Smooth muscle cell (in vitro differentiated cells): ENCODE data around the gene E2F1. TPM values are rescaled to one million over a fixed set of nuclear protein-coding genes. Genes with fewer than 3 reads are reported as not detected.

Experiments used
- DNase-seq: peaks from one replicate; lab custom pipeline; 2025; ENCODE audit not compliant: unreplicated experiment; lab: John Stamatoyannopoulos, UW
- H2AFZ ChIP-seq: fragments of 200-600 bp; sonication (generic); 2 replicates; pipeline ENCODE4 v1.6.0; 2016; ENCODE audit warnings: antibody characterized with exemption, low read depth, mild to moderate bottlenecking
- H3F3A ChIP-seq: fragments of 200-600 bp; sonication (generic); 2 replicates; pipeline ENCODE4 v1.6.0; 2017; ENCODE audit warnings: antibody characterized with exemption, low read depth
- H3K27ac ChIP-seq: fragments of 200-600 bp; sonication (generic); 2 replicates; pipeline ENCODE4 v1.5.1; 2016; ENCODE audit warnings: low read depth, mild to moderate bottlenecking
- H3K27me3 ChIP-seq: fragments of 200-600 bp; sonication (generic); 2 replicates; pipeline ENCODE4 v1.6.1; 2016; ENCODE audit warnings: low read depth, mild to moderate bottlenecking
- H3K36me3 ChIP-seq: fragments of 200-600 bp; sonication (generic); 2 replicates; pipeline ENCODE4 v1.5.1; 2016; ENCODE audit warnings: low read depth
- H3K4me1 ChIP-seq: fragments of 200-600 bp; sonication (generic); 2 replicates; pipeline ENCODE4 v1.5.1; 2016; ENCODE audit warnings: low read depth
- H3K4me2 ChIP-seq: fragments of 200-600 bp; sonication (generic); 2 replicates; pipeline ENCODE4 v1.6.0; 2016; ENCODE audit warnings: mild to moderate bottlenecking
- H3K4me3 ChIP-seq: fragments of 200-600 bp; sonication (generic); 2 replicates; pipeline ENCODE4 v1.5.1; 2016; ENCODE audit warnings: mild to moderate bottlenecking
- H3K79me2 ChIP-seq: fragments of 200-600 bp; sonication (generic); 2 replicates; pipeline ENCODE4 v1.6.0; 2016; ENCODE audit warnings: low read depth, mild to moderate bottlenecking
- H3K9ac ChIP-seq: fragments of 200-600 bp; sonication (generic); 2 replicates; pipeline ENCODE4 v1.6.0; 2016; ENCODE audit warnings: low read depth
- H3K9me3 ChIP-seq: fragments of 200-600 bp; sonication (generic); replicated peaks from 2 replicates; pipeline ENCODE4 v1.5.1; 2016; ENCODE audit warnings: low read depth
- H4K20me1 ChIP-seq: fragments of 200-600 bp; sonication (generic); 2 replicates; pipeline ENCODE4 v1.6.0; 2016; ENCODE audit warnings: low read depth
- CTCF ChIP-seq: fragments of 200-600 bp; sonication (generic); IDR thresholded peaks from 2 replicates; pipeline ENCODE4 v1.5.1; 2017; ENCODE audit warnings: borderline replicate concordance, mild to moderate bottlenecking, antibody characterized with exemption; ENCODE audit not compliant: insufficient read depth, poor library complexity, severe bottlenecking
- WGBS: methylation state at CpG from one replicate; pipeline ENCODE4 v1.1.7; 2016; ENCODE audit warnings: low lambda C conversion rate; 5-methylcytosine and 5-hydroxymethylcytosine counted together
- polyA plus RNA-seq: library from polyadenylated mRNA; unstranded; fragments of >200 nt; fragmentation: Nextera tagmentation; extraction: Ambion mirVana; gene quantifications from 2 replicates; pipeline ENCODE4 v1.2.1, GENCODE V29; 2016
- total RNA-seq: library from RNA; depleted of rRNA; stranded (reverse); fragments of >200 nt; gene quantifications from 2 replicates; pipeline ENCODE4 v1.2.3, GENCODE V29; 2014

E2F1 gene
- total and polyA plus RNA-seq, 2 experiments from 2014 or later = 5.0 to 19.4 TPM

DNA sequence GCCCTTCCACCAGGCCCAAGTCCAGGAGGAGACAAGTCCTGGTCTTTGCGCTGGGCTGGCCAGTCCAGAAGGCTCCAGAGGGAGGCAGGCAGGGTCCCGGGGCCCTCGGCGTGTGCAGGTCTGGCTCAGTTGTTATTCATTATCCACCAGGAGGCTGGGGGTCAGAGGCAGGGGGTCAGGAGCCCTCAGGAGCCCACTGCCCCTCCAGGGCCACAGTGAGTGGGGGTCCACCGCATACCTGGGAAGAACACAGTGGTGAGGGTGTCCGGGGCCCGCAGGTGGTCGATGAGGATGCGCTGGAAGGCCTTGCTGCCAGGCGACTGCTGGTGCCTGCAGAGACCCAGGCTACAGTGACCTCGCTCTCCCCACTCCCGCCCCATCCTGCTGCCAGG lies 28.5 kb downstream of the E2F1 start:
- H3F3A ChIP-seq = peaks cover 7% of the 10 kb centered on the region
- no peak overlapping the region for H3K4me2 ChIP-seq
- TF ChIP-seq CTCF = no peak
- H2AFZ ChIP-seq = no peak overlapping the region
- H3K4me1 ChIP-seq = peaks cover under 1% of the 10 kb centered on the region
- peaks cover 6% of the 10 kb centered on the region for H3K36me3 ChIP-seq
- WGBS = 99% methylated on average over 12 of the region's 12 CpGs
- no peaks in the 10 kb centered on the region for H4K20me1 ChIP-seq
- H3K27me3 ChIP-seq = no peaks in the 10 kb centered on the region
- no peak overlapping the region for H3K27ac ChIP-seq
- peaks cover 5% of the 10 kb centered on the region for H3K79me2 ChIP-seq
- DNase-seq = no peak
- no peaks in the 10 kb centered on the region for H3K9me3 ChIP-seq
- H3K4me3 ChIP-seq = no peak overlapping the region
- H3K9ac ChIP-seq = no peak overlapping the region

DNA sequence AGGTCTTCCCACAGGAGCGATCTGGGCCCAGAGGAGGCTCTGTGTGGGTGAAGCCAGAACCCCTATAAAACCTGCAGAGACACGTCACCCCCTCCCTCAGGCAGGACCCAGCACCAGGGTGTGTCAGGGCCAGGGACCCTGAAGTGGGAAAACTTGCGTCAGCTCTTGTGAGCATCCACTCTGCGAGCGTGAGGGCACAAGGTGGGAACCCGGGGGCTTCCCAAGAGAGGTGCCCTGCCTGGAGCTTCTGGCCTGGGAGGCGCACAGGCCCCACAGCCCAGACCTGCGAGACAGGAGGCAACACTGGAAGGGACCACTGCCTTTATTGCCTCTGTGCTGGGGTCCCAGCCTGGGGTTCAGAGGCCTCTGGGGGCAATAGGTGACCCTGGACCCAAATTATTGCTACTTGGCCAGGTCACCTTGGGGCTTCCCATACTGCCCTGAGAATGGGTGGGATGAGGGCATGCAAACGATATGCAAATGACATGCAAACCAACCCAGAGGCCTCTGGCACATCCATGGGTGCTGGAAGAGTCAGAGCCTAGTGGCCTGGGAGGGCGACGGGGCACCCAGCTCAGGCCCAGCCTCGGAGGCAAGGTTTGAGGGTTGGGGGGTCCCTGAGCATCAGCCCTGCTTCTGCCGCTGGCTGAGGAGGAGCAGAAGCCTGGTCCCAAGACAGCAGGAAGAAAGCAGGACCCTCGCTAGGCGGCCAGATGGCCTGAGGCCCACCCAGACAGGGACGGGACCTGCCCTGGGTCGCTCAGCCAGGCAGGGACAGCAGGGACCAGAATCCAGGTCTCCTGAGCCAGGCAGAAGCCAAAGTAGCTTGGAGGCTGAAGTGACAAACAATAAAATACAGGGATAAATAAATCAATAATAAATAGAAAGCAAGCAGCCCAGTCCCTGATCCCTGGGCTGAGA lies 29.1 kb downstream of the E2F1 start:
- Histone ChIP-seq H3K27me3 (no peaks in the 10 kb centered on the region), H3F3A (peaks cover 7% of the 10 kb centered on the region), H2AFZ (no peak overlapping the region), H4K20me1 (no peaks in the 10 kb centered on the region), H3K36me3 (peaks cover 6% of the 10 kb centered on the region), H3K4me1 (no peaks in the 10 kb centered on the region), H3K79me2 (peaks cover 5% of the 10 kb centered on the region), H3K9me3 (no peaks in the 10 kb centered on the region), H3K4me2 (no peak overlapping the region), H3K9ac (no peak overlapping the region), H3K4me3 (no peak overlapping the region), H3K27ac (no peak overlapping the region)
- TF ChIP-seq CTCF = no peak
- WGBS = 96% methylated on average over 17 of the region's 17 CpGs
- no peak for DNase-seq

DNA sequence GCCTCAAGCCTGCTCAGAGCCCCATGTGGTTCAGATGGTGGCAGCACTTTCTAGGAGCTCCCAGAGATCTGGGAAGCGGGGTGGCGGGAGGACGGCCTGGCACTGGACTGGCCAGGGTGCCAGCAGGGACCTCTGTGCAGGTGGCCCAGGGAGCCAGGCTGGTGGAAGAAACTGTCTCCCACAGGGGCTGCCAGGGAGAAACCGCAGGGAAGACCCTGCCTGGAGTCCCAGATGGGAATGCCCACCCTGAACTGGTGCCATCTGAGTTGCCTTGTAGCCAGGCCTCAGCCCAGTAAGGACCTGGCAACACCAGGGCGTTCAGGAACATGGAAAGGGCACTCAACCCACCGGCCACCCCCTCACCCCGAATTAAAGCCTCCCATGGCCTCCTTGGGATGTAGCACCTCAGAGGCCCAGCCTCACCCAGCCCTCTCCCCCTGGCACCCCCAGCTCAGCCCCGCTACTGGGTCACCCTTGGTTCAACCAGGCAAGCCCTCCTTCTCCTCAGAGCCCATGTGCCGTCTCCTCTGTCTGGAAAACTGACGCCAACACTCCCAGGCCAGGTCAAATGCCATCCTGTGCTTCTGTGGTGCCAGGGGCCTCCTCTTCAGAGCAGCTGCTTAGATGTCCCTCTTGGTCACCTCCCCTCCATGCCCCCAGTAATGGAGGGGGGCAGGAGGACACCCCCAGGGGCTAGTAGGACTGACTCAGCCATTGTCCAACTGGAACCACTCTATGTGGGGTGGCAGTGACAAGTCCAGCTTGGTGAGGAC lies 30.0 kb downstream of the E2F1 start:
- no peak for TF ChIP-seq CTCF
- no peak overlapping the region for H3K9ac ChIP-seq
- peaks cover 7% of the 10 kb centered on the region for H3F3A ChIP-seq
- H2AFZ ChIP-seq = no peak overlapping the region
- WGBS = 96% methylated on average over 10 of the region's 10 CpGs
- no peak for DNase-seq
- H3K36me3 ChIP-seq = peaks cover 6% of the 10 kb centered on the region
- H3K79me2 ChIP-seq = peaks cover 4% of the 10 kb centered on the region
- H3K9me3 ChIP-seq = no peaks in the 10 kb centered on the region
- H4K20me1 ChIP-seq = no peaks in the 10 kb centered on the region
- H3K27ac ChIP-seq = no peak overlapping the region
- no peaks in the 10 kb centered on the region for H3K4me1 ChIP-seq
- H3K4me3 ChIP-seq = no peak overlapping the region
- H3K4me2 ChIP-seq = no peak overlapping the region
- H3K27me3 ChIP-seq = no peaks in the 10 kb centered on the region
